BLaER1 treated with 17β-estradiol and CSF1 and Interleukin-3, amounts not matched to agents 10 nM and 100 nM (cell line): ENCODE results near the gene RAB17.
"Not testable (repeated sequence)": the region's sequence is repeated elsewhere in the genome, so short reads cannot be mapped to it uniquely, and the experiment has no call there.

Source experiments
- H3K27ac ChIP-seq, 11 experiments: shearing (Covaris generic); formaldehyde crosslinking; 2 replicates each; pipeline ENCODE4 v1.8.1; 2022
- H3K27me3 ChIP-seq, 11 experiments: shearing (Covaris generic); formaldehyde crosslinking; 2 replicates each; pipeline ENCODE4 v1.8.1; 2022
- H3K36me3 ChIP-seq, 11 experiments: shearing (Covaris generic); formaldehyde crosslinking; 2 replicates each; pipeline ENCODE4 v1.8.1; 2022
- H3K4me1 ChIP-seq, 10 experiments: shearing (Covaris generic); formaldehyde crosslinking; 2 replicates each; pipeline ENCODE4 v1.8.1; 2022
- H3K4me2 ChIP-seq, 11 experiments: shearing (Covaris generic); formaldehyde crosslinking; 2 replicates each; pipeline ENCODE4 v1.8.1; 2022
- H3K4me3 ChIP-seq, 10 experiments: shearing (Covaris generic); formaldehyde crosslinking; 2 replicates each; pipeline ENCODE4 v1.8.1; 2022
- H3K9ac ChIP-seq, 11 experiments: shearing (Covaris generic); formaldehyde crosslinking; 2 replicates each; pipeline ENCODE4 v1.8.1; 2022
- H3K9me3 ChIP-seq, 11 experiments: shearing (Covaris generic); formaldehyde crosslinking; replicated peaks in 1 of 11; 2 replicates each; pipeline ENCODE4 v1.8.1; 2022
- H4K20me1 ChIP-seq, 11 experiments: shearing (Covaris generic); formaldehyde crosslinking; 2 replicates each; pipeline ENCODE4 v1.8.1; 2022
- Cebpa-rat ChIP-seq, 11 experiments: shearing (Covaris generic); IDR thresholded peaks; 2 replicates each; pipeline ENCODE4 v1.8.1; 2022

The RAB17 gene

DNA sequence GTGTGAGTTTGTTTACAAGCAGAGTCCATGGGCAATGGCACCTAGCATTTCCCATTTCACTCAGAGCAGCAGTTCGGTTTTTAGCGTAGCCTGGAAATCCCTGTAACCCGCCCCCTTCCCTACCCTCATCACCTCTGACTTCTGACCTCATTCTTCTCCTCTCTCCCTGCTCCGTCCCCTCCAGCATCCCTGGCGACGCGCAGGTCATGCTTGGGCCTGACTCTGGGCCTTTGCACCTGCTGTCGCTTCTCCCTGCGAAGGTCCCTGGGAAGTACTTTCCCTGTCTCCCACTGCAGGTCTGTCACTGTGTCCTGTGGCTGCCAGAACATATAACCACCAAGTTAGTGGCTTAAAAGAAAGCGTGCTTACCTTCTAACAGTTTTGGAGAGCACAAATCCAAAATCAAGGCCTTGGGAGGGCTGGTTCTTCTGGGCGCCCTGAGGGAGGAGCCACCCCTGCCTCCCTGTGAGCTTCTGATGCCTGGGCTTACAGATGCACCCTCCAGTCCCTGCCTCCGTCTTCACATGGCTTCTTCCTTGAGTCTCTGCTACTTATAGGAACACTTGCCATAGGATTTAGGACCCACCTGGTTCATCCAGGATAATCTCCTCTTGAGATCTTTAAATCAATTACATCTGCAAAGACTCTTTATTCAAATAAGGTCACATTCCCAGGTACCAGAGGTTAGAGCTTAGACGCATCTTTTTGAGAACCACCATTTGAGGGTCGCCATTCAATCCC lies 8.1 kb upstream of the RAB17 start:
- H3K36me3 ChIP-seq, result no peaks in the 10 kb centered on the region
- TF ChIP-seq Cebpa-rat (IDR thresholded peaks at IDR 0.05), result no peak
- peak overlapping the region; percentile 86 to 99 (median 95) for H3K4me2 ChIP-seq
- H3K9me3 ChIP-seq, result no peaks in the 10 kb centered on the region
- H3K4me3 ChIP-seq, result peak overlapping the region; percentile 46 to 66 (median 52)
- peak overlapping the region; percentile 70 to 88 (median 80) for H3K9ac ChIP-seq
- H3K27ac ChIP-seq, result peak overlapping the region; percentile 81 to 95 (median 88)
- no peaks in the 10 kb centered on the region for H4K20me1 ChIP-seq
- H3K27me3 ChIP-seq, result no peaks in the 10 kb centered on the region
- H3K4me1 ChIP-seq, result peaks cover 94 to 98% (median 96%) of the 10 kb centered on the region in 10 experiments

GRCh38 chr2:237597196-237598145 lies 6.9 kb upstream of the RAB17 start:
- H3K4me1 ChIP-seq, result peaks cover 94 to 98% (median 97%) of the 10 kb centered on the region in 10 experiments
- H3K36me3 ChIP-seq, result 0 out of 22 replicates have a peak, but pooled peaks cover 0 to 3% (median 0%) of the 10 kb centered on the region in 11 experiments
- H3K9me3 ChIP-seq, result no peaks in the 10 kb centered on the region
- H3K4me2 ChIP-seq, result peak overlapping the region; percentile 89 to 99 (median 93)
- no peaks in the 10 kb centered on the region for H3K27me3 ChIP-seq
- no peaks in the 10 kb centered on the region; a peak in 1 of 22 replicates for H4K20me1 ChIP-seq
- H3K27ac ChIP-seq, result peak overlapping the region; percentile 77 to 95 (median 84)
- peak overlapping the region; percentile 44 to 68 (median 60) for H3K4me3 ChIP-seq
- peak overlapping the region; percentile 68 to 84 (median 79) for H3K9ac ChIP-seq
- no peak for TF ChIP-seq Cebpa-rat (IDR thresholded peaks at IDR 0.05)

DNA sequence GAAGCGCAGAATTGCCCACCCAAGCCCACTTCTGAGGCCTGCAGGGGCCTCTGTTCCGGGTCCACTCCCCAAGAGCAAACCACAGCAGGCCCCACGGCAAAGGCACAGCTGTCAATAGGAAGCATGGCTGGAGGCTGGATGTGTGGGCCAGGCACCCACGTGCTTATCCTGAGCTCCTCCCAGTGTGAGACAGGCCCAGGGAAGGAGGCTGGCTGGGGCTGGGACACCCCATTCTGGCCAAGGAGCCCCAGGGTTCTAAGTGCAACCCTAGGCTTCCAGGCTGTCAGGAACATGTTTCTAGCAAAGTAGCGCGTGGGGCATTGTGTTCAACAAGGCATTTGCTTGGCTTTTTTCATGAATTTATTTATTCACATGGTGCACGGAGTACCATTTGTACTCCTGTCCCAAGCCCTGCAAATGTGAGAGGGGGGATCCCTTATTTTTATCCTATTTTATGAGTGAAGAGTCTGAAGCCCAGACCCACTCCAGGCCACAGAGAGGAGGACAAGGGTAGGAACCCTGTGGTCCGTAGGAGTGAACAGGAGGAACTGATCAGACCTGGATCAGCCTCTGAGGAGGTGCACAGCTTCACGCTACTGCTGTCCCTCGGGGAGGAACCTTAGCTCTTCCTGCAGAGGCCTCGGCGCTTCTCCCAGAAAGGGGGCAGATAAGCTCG lies 6.1 kb upstream of the RAB17 start:
- Histone ChIP-seq H3K9me3 (no peaks in the 10 kb centered on the region), H3K4me2 (peak overlapping the region; percentile 89 to 99 (median 93)), H4K20me1 (no peaks in the 10 kb centered on the region; a peak in 1 of 22 replicates), H3K27me3 (no peaks in the 10 kb centered on the region), H3K9ac (peak overlapping the region; percentile 68 to 84 (median 79)), H3K4me3 (peak overlapping the region; percentile 44 to 68 (median 60)), H3K4me1 (peaks cover 94 to 98% (median 97%) of the 10 kb centered on the region in 10 experiments), H3K36me3 (0 out of 22 replicates have a peak, but pooled peaks cover 0 to 5% (median 0%) of the 10 kb centered on the region in 11 experiments), H3K27ac (peak overlapping the region; percentile 77 to 95 (median 84))
- no peak for TF ChIP-seq Cebpa-rat (IDR thresholded peaks at IDR 0.05)

DNA sequence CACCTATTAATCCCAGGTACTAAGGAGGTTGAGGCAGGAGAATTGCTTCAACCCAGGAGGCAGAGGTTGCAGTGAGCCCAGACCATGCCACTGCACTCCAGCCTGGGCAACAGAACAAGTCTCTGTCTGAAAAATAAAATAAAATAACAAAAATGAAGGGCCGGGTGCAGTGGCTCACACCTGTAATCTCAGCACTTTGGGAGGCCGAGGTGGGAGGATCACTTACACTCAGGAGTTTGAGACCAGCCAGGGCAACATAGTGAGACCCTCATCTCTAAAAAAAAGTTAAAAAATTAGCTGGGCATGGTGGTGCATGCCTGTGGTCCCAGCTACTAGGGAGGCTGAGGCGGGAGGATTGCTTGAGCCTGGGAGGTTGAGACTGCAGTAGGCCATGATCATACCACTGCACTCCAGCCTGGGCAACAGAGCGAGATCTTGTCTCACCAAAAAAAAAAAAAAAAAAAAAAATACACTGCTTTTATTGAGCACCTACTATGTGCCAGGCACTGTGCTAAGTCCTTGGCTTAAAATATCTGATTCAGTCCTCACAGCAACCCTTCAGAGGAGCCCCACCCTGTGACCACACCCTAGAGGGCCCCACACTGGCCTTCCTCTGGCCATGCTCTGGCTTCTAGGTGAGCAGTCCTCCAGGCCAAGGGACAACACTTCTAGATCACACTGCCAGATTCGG lies 5.4 kb upstream of the RAB17 start:
- not testable (repeated sequence) for H3K27me3 ChIP-seq, H3K9me3 ChIP-seq, H3K36me3 ChIP-seq, H4K20me1 ChIP-seq
- Histone ChIP-seq H3K27ac (peak overlapping the region; percentile 77 to 95 (median 84); a peak in 21 of 22 replicates), H3K4me2 (peak overlapping the region; percentile 89 to 99 (median 93)), H3K4me3 (peak overlapping the region in 8 of 10 experiments; percentile 54 to 68 (median 61); a peak in 11 of 20 replicates), H3K9ac (peak overlapping the region; percentile 68 to 84 (median 79); a peak in 19 of 22 replicates), H3K4me1 (peaks cover 93 to 98% (median 97%) of the 10 kb centered on the region in 10 experiments)

- Histone ChIP-seq H3K4me3 (peak overlapping the region in 5 of 10 experiments; percentile 3 to 44 (median 20); a peak in 8 of 20 replicates), H3K27ac (peak overlapping the region in 10 of 11 experiments; percentile 19 to 92 (median 82); a peak in 18 of 22 replicates), H3K27me3 (no peaks in the 10 kb centered on the region), H3K9ac (peak overlapping the region; percentile 20 to 83 (median 53); a peak in 18 of 22 replicates), H3K4me2 (peak overlapping the region; percentile 89 to 99 (median 93)), H3K4me1 (peaks cover 94 to 98% (median 97%) of the 10 kb centered on the region in 10 experiments), H4K20me1 (no peaks in the 10 kb centered on the region; a peak in 1 of 22 replicates), H3K9me3 (no peaks in the 10 kb centered on the region), H3K36me3 (peaks cover 0 to 7% (median 0%) of the 10 kb centered on the region in 11 experiments; a peak in 2 of 22 replicates)
- TF ChIP-seq Cebpa-rat (IDR thresholded peaks at IDR 0.05), result peak in 3 of 11 experiments; percentile 39 to 77 (median 54); a peak in 3 of 22 replicates
Observed at GRCh38 chr2:237594514-237594871, 4.0 kb upstream of the RAB17 start.

GRCh38 chr2:237593596-237594320 lies 3.2 kb upstream of the RAB17 start:
- TF ChIP-seq Cebpa-rat (IDR thresholded peaks at IDR 0.05), result no peak
- peak overlapping the region; percentile 20 to 83 (median 57); a peak in 20 of 22 replicates for H3K9ac ChIP-seq
- H4K20me1 ChIP-seq, result no peaks in the 10 kb centered on the region; a peak in 1 of 22 replicates
- H3K4me2 ChIP-seq, result peak overlapping the region; percentile 89 to 99 (median 93)
- no peaks in the 10 kb centered on the region for H3K9me3 ChIP-seq
- H3K27ac ChIP-seq, result peak overlapping the region in 10 of 11 experiments; percentile 41 to 92 (median 82); a peak in 19 of 22 replicates
- H3K27me3 ChIP-seq, result no peaks in the 10 kb centered on the region
- H3K4me1 ChIP-seq, result peaks cover 93 to 98% (median 97%) of the 10 kb centered on the region in 10 experiments
- peak overlapping the region in 5 of 10 experiments; percentile 3 to 39 (median 20); a peak in 5 of 20 replicates for H3K4me3 ChIP-seq
- peaks cover 0 to 11% (median 0%) of the 10 kb centered on the region in 11 experiments; a peak in 3 of 22 replicates for H3K36me3 ChIP-seq

DNA sequence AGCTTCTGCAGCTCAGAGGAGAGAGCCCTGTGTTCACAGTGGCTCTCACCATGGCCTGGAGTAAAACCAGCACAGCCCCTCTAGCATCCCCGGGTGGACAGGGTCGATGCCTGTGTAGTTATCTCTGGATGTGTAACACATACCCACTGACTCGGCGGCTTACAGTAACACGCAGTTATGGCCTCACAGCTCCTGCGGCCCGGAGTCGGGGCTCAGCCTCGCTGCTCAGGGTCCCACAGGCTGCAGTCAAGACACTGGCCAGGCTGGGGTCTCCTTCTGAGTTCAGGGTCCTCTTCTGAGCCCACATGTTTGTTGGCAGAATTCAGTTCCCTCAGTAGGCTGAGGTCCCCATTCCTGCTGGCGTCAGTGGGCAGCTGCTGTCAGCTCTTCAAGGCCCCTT lies 2.5 kb upstream of the RAB17 start:
- H3K4me2 ChIP-seq, result peak overlapping the region; percentile 89 to 99 (median 93)
- peaks cover 92 to 99% (median 98%) of the 10 kb centered on the region in 10 experiments for H3K4me1 ChIP-seq
- H4K20me1 ChIP-seq, result peaks cover 0 to 4% (median 0%) of the 10 kb centered on the region in 11 experiments; a peak in 2 of 22 replicates
- H3K9me3 ChIP-seq, result peaks cover 0 to 3% (median 0%) of the 10 kb centered on the region in 11 experiments; a peak in 3 of 22 replicates
- no peak for TF ChIP-seq Cebpa-rat (IDR thresholded peaks at IDR 0.05)
- H3K9ac ChIP-seq, result peak overlapping the region in 9 of 11 experiments; percentile 20 to 83 (median 58); a peak in 12 of 22 replicates
- H3K4me3 ChIP-seq, result peak overlapping the region in 1 of 10 experiments; percentile 20; a peak in 1 of 20 replicates
- H3K36me3 ChIP-seq, result peaks cover 0 to 18% (median 3%) of the 10 kb centered on the region in 11 experiments; a peak in 7 of 22 replicates
- H3K27ac ChIP-seq, result peak overlapping the region in 9 of 11 experiments; percentile 33 to 89 (median 81); a peak in 13 of 22 replicates
- no peaks in the 10 kb centered on the region for H3K27me3 ChIP-seq
